ENCODE data around the gene ATP6V1E1. TPM values are rescaled to one million over a fixed set of nuclear protein-coding genes. Genes with fewer than 3 reads are reported as not detected.

ATP6V1E1 gene
- total and polyA plus RNA-seq, 2 experiments from 2014 or later = 75.2 to 113 TPM

DNA sequence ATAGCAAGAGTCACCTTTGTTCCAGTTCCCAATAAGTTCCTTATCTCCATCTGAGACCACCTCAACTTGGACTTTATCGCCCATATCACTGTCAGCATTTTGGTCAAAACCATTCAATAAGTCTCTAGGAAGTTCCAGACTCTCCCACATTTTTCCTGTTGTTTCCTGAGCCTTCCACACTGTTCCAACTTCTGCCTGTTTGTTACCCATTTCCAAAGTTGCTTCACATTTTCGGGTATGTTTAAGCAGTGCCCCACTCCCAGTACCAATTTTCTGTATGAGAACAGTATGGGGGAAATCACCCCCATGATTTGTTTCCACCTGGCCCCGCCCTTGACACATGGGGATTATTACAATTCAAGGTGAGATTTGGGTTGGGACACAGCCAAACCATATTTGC, 36.7 kb upstream of the ATP6V1E1 start:
- Histone ChIP-seq H3K36me3 (peaks cover 33% of the 10 kb centered on the region), H3K9me3 (ENCODE audit: low read depth) (no peaks in the 10 kb centered on the region), H3K27ac (no peak overlapping the region), H3K4me1 (ENCODE audit: low read depth) (no peaks in the 10 kb centered on the region), H3K27me3 (no peaks in the 10 kb centered on the region), H3K4me3 (no peak overlapping the region)
- TF ChIP-seq, protein P1, sequence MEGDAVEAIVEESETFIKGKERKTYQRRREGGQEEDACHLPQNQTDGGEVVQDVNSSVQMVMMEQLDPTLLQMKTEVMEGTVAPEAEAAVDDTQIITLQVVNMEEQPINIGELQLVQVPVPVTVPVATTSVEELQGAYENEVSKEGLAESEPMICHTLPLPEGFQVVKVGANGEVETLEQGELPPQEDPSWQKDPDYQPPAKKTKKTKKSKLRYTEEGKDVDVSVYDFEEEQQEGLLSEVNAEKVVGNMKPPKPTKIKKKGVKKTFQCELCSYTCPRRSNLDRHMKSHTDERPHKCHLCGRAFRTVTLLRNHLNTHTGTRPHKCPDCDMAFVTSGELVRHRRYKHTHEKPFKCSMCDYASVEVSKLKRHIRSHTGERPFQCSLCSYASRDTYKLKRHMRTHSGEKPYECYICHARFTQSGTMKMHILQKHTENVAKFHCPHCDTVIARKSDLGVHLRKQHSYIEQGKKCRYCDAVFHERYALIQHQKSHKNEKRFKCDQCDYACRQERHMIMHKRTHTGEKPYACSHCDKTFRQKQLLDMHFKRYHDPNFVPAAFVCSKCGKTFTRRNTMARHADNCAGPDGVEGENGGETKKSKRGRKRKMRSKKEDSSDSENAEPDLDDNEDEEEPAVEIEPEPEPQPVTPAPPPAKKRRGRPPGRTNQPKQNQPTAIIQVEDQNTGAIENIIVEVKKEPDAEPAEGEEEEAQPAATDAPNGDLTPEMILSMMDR (IDR thresholded peaks at IDR 0.05; ENCODE audit: low read depth, low read length) = no peak
- DNase-seq (ENCODE audit: low read depth in 1 of 2, low spot score in 1 of 2) = no peak

DNA sequence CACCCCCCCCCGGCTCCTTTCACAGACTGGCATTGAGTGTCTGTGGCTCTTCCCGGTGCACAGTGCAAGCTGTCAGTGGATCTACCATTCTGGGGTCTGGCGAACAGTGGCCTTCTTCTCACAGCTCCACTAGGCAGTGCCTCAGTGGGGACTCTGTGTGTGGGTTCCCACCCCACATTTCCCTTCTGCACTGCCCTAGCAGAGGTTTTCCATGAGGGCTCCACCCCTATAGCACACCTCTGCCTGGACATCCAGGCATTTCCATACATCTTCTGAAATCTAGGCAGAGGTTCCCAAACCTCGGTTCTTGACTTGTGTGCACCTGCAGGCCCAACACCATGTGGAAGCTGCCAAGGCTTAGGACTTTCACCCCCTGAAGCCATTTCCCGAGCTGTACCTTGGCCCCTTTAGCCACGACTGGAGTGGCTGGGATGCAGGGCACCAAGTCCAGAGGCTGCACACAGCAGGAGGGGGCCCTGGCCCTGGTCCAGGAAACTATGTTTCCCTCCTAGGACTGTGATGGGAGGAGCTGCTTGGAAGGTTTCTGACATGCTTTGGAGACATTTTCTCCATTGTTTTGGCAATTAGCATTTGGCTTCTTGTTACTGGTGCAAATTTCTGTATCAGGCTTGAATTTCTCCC, 36.0 kb upstream of the ATP6V1E1 start:
- no peaks in the 10 kb centered on the region for H3K4me1 ChIP-seq (ENCODE audit: low read depth)
- no peak overlapping the region for H3K4me3 ChIP-seq
- TF ChIP-seq, protein P1 (IDR thresholded peaks at IDR 0.05; ENCODE audit: low read depth, low read length) = no peak
- no peak overlapping the region for H3K27ac ChIP-seq
- H3K27me3 ChIP-seq = no peaks in the 10 kb centered on the region
- peaks cover 40% of the 10 kb centered on the region for H3K36me3 ChIP-seq
- H3K9me3 ChIP-seq (ENCODE audit: low read depth) = no peaks in the 10 kb centered on the region
- DNase-seq (ENCODE audit: low read depth in 1 of 2, low spot score in 1 of 2) = no peak

DNA sequence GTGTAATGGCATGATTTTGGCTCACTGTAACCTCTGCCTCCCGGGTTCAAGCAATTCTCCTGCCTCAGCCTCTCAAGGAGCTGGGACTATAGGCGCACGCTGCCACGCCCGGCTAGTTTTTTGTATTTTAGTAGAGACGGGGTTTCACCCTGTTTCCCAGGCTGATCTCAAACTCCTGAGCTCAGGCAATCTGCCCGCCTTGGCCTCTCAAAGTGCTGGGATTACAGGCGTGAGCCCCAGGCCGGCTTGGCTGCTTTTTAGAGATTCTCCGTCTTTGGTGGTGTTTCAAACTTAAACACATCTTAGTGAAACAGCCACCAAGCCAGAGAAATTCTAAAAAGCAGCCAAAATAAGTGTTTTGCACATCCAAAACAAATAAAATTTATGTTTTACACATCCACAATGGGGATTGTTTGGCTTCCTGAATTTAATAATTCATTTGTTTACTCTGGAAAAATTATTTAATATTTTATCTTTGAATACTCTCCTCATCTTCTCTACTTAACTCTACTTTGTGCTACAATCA, 28.4 kb upstream of the ATP6V1E1 start:
- Histone ChIP-seq H3K9me3 (ENCODE audit: low read depth) (no peaks in the 10 kb centered on the region), H3K4me1 (ENCODE audit: low read depth) (no peaks in the 10 kb centered on the region), H3K36me3 (peaks cover 38% of the 10 kb centered on the region), H3K27me3 (no peaks in the 10 kb centered on the region), H3K27ac (no peak overlapping the region), H3K4me3 (no peak overlapping the region)
- TF ChIP-seq, protein P1 (IDR thresholded peaks at IDR 0.05; ENCODE audit: low read depth, low read length) = no peak
- no peak for DNase-seq (ENCODE audit: low read depth in 1 of 2, low spot score in 1 of 2)

DNA sequence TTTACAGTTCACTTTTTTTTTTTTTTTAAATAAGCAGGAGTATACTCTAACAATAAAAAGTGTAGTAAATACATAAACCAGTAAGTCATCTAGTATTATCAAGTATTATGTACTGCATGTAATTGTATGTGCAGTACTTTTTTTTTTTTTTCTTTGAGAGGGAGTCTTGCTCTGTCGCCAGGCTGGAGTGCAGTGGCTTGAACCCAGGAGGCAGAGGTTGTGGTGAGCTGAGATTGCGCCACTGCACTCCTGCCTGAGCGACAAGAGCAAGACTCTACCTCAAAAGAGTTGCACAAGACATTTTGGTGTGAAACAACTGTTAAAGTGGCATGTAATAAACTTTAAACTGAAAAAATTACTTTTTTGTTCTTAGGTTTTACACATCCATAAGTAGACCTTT, 26.7 kb upstream of the ATP6V1E1 start:
- Histone ChIP-seq H3K36me3 (peaks cover 25% of the 10 kb centered on the region), H3K27ac (no peak overlapping the region), H3K9me3 (ENCODE audit: low read depth) (no peaks in the 10 kb centered on the region), H3K4me3 (no peak overlapping the region), H3K4me1 (ENCODE audit: low read depth) (no peaks in the 10 kb centered on the region), H3K27me3 (no peaks in the 10 kb centered on the region)
- peak in 1 of 2 donors; percentile 56 for DNase-seq (ENCODE audit: low read depth in 1 of 2, low spot score in 1 of 2)
- TF ChIP-seq, protein P1 (IDR thresholded peaks at IDR 0.05; ENCODE audit: low read depth, low read length) = no peak

DNA sequence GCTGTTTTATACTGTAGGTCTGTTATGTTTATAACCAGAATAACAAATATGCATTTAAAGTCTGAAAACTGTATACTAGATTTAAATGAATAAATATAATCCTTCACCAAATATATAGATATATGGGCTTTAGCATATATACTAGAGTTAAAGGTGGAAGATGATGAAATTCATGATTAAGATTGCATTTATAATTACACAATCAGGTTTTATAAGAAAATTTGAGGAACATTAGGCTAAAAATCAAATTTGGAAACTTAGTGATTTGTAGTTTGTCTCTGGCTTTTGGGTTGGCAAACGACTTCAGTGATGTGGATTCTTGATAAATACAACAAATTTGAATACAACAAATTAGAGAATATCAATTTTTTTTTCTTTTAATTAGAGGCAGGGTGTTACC, 20.0 kb upstream of the ATP6V1E1 start:
- no peaks in the 10 kb centered on the region for H3K9me3 ChIP-seq (ENCODE audit: low read depth)
- DNase-seq (ENCODE audit: low read depth in 1 of 2, low spot score in 1 of 2) = no peak
- TF ChIP-seq, protein P1 (IDR thresholded peaks at IDR 0.05; ENCODE audit: low read depth, low read length) = no peak
- H3K27ac ChIP-seq = no peak overlapping the region
- H3K36me3 ChIP-seq = no peaks in the 10 kb centered on the region
- H3K27me3 ChIP-seq = no peaks in the 10 kb centered on the region
- no peak overlapping the region for H3K4me3 ChIP-seq
- H3K4me1 ChIP-seq (ENCODE audit: low read depth) = no peaks in the 10 kb centered on the region
